Measurements from ENCODE around the gene HTR2C. TPM values are rescaled to one million over a fixed set of nuclear protein-coding genes. Genes with fewer than 3 reads are reported as not detected.

Gene HTR2C
- total and polyA plus RNA-seq, 4 donors = not detected

DNA sequence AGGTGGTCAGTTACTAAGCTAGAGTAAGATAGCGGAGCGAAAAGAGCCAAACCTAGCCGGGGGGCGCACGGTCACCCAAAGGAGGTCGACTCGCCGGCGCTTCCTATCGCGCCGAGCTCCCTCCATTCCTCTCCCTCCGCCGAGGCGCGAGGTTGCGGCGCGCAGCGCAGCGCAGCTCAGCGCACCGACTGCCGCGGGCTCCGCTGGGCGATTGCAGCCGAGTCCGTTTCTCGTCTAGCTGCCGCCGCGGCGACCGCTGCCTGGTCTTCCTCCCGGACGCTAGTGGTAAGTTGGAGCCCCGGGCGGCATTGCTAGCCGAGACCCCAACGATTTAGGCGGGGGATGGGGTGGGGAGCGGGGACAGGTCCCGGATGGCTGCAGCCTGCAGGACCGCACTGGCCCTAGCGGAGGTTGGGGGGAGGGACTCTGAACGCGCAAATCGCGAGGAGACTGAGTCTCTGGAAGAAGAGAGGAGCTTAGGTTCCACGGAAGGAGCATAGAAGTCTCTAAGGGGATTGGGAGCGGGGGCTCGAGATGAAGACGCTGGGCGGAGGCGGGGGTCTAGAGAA lies 573 bp downstream of the HTR2C start:
- Histone ChIP-seq H3K4me3 (ENCODE audit: low read depth in 1 of 3, low read length in 3 of 3) (no peak overlapping the region), H3K27ac (ENCODE audit: low read depth in 1 of 2, low read length in 2 of 2) (no peak overlapping the region), H3K36me3 (ENCODE audit: control insufficient read depth in 4 of 4, insufficient read depth in 3 of 4, low read depth in 1 of 4, low read length in 3 of 4) (no peaks in the 10 kb centered on the region), H3K4me1 (ENCODE audit: control insufficient read depth in 4 of 4, insufficient read depth in 4 of 4, low read length in 3 of 4) (peaks cover 0 to 8% (median 0%) of the 10 kb centered on the region in 4 donors), H3K9ac (ENCODE audit: low read depth in 1 of 2, low read length in 2 of 2) (no peak overlapping the region), H3K9me3 (ENCODE audit: control insufficient read depth in 4 of 4, low read length in 3 of 4) (peaks cover 0 to 2% (median 0%) of the 10 kb centered on the region in 4 donors), H3K27me3 (ENCODE audit: control insufficient read depth in 4 of 4, insufficient read depth in 4 of 4, low read length in 3 of 4) (peaks cover 0 to 18% (median 4%) of the 10 kb centered on the region in 4 donors)
- WGBS = 7% methylated on average over 56 of the region's 56 CpGs
- no peak for DNase-seq (ENCODE audit: low spot score)
- TF ChIP-seq ZBTB33 (IDR thresholded peaks at IDR 0.05) (no peak), RAD21 (IDR thresholded peaks at IDR 0.05) (no peak), HNF4G (IDR thresholded peaks at IDR 0.05) (no peak), SP1 (IDR thresholded peaks at IDR 0.05) (no peak), TAF1 (conservative IDR thresholded peaks at IDR 0.05) (no peak), ATF3 (IDR thresholded peaks at IDR 0.05) (no peak), FOXA2 (IDR thresholded peaks at IDR 0.05) (no peak), FOXA1 (IDR thresholded peaks at IDR 0.05) (no peak), YY1 (IDR thresholded peaks at IDR 0.05) (no peak), EGR1 (IDR thresholded peaks at IDR 0.05; ENCODE audit: low read depth in 2 of 2) (no peak), REST (IDR thresholded peaks at IDR 0.05) (no peak), RXRA (IDR thresholded peaks at IDR 0.05) (no peak), JUND (IDR thresholded peaks at IDR 0.05) (no peak), HNF4A (conservative IDR thresholded peaks at IDR 0.05) (no peak)
- TF ChIP-seq, protein P1, sequence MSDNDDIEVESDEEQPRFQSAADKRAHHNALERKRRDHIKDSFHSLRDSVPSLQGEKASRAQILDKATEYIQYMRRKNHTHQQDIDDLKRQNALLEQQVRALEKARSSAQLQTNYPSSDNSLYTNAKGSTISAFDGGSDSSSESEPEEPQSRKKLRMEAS (IDR thresholded peaks at IDR 0.05) = no peak
- TF ChIP-seq, protein P2, sequence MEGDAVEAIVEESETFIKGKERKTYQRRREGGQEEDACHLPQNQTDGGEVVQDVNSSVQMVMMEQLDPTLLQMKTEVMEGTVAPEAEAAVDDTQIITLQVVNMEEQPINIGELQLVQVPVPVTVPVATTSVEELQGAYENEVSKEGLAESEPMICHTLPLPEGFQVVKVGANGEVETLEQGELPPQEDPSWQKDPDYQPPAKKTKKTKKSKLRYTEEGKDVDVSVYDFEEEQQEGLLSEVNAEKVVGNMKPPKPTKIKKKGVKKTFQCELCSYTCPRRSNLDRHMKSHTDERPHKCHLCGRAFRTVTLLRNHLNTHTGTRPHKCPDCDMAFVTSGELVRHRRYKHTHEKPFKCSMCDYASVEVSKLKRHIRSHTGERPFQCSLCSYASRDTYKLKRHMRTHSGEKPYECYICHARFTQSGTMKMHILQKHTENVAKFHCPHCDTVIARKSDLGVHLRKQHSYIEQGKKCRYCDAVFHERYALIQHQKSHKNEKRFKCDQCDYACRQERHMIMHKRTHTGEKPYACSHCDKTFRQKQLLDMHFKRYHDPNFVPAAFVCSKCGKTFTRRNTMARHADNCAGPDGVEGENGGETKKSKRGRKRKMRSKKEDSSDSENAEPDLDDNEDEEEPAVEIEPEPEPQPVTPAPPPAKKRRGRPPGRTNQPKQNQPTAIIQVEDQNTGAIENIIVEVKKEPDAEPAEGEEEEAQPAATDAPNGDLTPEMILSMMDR (IDR thresholded peaks at IDR 0.05; ENCODE audit: low read depth, low read length, missing input control) = no peak

Measured in liver (tissue), 9 donors.